GM21737 (cell line): ENCODE data around the gene ALG6.
"Not testable (repeated sequence)": the region's sequence is repeated elsewhere in the genome, so short reads cannot be mapped to it uniquely, and the experiment has no call there.

ENCODE experiments used
- ATAC-seq: cut with Tn5 transposase; IDR thresholded peaks from one replicate; pipeline ENCODE4 v1.9.1; 2021; ENCODE audit warnings: mild to moderate bottlenecking, moderate library complexity; ENCODE audit not compliant: unreplicated experiment

Gene ALG6

DNA sequence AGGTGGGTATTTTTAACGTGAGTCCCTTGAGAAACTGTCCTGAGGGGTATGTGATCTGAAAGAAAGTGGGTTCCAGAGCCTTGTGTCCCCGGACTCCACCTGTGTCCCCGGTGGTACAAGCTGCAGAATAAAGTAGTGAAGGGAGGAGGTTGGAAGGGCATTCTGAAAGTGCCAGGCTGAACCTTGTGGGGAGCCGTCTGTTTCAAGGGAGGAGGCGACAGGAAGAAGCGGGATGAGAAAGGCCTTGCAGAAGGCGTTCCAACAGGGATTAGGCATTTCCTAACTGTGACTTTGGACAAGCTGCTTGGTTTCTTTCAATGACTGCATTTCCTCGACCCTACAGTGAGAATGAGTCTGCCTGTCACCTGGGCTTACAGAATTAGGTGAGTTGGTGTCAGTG, 39.3 kb upstream of the ALG6 start:
- no peak for ATAC-seq

DNA sequence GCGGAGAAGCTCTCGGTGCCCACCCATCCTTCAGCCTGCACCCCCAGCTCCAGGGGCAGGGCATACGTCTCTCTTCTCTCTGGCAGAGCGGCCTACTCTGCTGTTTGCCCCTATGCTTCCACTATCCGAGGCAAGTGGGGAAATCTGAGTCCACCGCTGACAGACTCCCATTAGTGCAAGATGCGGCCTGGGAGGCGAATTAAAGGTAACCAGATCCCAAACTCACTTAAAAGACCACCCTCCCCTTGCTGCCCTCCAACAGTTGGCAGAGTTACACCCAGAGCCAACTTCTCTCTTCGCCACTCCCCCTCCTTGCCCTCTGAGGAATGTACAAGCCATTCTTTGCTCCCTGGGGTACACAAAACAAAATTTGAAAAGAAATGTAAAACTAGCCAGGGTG, 38.6 kb upstream of the ALG6 start:
- no peak for ATAC-seq

DNA sequence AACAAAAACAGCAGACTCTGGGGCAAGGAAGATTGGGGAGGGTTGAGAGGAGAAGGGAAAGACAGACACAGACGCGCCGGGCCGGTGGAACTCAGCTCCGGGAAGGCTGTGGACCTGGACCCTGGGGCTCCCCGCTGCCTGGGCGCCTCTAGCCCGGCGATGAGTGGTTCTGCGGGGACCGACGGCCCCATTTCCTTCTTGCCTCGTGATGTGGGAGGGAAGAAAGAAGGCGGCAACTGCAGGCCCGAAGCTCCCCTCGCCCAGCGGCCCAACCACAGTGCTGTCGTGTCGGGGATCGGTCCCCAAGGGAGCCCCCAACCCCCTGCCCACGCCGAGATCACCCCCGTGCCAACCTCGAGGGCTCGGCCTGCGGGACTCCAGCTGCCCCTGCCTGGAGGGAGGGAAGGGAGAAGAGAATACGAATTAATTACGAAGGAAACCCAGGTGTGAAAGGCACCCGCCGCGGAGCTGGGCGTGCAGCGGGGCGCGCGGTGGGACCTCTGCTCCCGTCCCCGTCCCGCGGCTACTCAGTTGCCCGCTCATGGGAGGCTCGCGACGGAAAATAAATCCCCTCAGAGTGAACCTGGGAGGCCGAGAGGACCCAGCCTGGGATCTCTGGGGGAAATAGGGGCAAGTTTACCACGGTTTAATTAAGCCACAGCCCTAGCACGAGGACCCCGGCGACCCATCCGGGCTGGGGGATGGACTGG, 37.7 kb upstream of the ALG6 start:
- ATAC-seq, result no peak

DNA sequence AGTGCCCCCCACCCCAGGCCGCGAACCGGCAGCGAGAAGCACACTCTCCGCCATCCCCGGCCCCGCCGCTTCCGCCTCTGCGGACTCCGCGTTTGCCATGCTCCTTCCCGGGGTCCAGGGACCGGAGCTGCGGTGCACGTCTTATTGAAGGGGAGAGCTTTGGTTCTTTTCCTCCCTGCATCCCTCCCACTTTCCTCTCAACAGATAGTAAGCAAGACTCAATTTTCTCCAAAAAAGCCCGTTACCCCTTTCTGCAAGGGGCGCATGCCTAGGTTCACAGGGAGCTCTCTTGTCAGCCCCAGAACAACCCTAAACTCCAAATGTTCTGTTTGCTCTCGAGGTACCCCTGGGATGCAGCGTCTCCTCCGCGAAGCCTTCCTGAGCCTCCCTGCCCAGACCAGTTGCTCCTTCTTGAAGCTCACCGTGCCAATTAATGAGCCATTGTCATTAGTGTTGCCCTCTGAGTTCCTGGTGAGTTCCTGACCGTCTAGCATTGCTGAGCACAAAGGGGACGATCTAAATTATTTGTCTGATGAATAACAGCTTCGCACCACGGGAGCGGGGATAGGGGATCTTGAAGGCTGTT, 37.0 kb upstream of the ALG6 start:
- no peak for ATAC-seq

DNA sequence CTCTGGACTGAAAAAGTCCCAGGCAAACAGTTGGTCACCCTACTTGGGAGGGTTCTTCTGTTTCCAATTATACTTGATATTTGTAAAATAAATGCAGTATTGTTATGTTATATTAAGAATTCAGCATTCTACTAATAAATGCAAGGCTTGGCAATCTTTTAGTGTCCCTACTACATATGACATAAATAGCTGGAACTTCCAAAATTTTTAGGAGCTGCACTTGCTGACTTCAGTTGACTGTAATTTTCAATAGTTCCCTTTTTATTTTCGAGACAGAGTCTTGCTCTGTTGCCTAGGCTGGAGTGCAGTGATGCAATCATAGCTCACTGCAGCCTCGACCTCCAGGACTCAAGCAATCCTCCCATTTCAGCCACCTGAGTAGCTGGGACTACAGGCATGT, 25.0 kb upstream of the ALG6 start:
- no peak for ATAC-seq

DNA sequence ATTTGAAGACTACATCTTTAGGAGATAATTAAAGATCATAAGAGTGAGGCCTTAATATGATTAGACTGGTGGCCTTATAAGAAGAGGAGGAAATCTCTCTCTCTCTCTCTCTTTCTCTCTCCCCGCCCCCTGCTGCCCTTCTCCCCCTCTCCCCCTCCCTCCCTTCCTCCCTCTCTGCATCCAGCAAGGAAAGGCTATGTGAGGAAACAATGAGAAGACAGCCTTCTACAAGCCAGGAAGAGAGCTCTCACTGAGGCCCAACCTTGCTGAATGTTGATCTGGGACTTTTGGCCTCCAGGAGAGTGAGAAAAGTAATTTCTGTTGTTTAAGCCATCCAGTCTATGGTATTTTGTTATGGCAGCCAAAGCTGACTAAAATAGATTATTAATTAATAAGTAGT, 23.5 kb upstream of the ALG6 start:
- ATAC-seq, result no peak

DNA sequence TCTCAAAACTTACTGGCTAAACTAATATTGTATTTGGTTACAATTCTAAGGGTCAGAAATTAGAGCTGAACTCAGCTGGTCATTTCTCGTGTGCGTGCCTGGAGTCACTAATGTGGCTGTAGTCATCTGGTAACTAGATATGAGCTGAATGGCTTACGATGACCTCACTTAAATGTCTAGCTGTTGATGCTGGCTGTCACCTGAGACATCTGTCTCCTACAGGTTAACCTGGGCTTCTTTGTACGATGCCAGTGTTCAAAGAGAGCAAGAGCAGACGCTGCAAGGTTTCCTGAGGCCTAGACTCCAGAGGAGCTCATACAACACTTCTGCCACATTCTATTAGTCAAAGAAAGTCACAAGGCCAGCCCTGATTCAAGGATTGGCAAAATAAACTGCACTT, 17.1 kb upstream of the ALG6 start:
- no peak for ATAC-seq

DNA sequence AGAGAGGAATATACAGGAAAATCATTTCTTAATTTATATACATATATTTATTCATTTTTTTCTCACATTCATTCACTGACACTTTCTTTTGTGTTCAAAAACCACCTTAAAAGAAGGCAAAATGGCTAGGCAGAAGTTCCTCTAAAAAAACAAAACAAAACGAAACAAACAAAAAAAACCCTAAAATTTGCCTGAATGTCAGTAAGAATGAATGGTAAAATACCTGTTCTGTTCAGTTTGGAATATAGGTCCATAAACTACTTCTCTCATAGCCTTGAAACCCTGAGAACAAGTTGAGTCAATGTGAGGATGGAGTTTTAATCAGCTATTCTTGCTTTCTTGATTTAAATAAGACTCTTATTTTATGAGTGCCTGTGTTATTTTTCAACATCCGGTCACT, 14.7 kb upstream of the ALG6 start:
- no peak for ATAC-seq

DNA sequence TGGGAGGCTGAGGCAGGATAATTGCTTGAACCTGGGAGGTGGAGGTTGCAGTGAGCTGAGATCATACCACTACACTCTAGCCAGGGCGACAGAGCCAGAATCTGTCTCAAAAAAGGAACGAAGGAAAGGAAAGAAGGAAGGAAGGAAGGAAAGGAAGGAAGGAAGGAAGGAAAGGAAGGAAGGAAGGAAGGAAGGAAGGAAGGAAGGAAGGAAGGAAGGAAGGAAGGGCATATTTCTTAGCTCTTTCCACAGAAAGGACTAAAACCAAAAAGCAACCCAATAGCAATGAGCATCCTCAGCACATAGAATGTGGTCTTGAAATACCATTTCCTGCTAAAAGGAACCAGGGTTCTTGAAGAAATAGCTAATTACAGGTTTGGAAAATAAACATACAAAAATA, 11.2 kb upstream of the ALG6 start:
- not testable (repeated sequence) for ATAC-seq

DNA sequence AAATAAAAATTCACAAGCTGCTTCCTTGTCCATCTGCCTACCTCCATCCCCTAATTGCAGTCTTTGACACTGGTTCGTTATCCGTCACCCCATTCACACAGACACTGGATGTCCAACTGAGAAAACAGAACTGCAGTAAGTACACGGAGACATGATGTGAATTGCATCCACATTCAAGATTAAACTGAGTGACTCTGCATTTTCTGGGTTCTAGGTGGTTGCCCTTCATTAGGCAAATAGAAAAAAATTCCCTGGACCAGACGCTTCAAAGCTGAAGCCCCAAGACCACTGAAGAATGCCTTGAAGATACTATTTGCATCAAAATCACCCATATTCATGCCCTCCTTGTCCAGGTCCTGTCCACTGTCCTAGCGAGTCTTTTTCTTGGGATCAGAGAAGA, 7.9 kb upstream of the ALG6 start:
- no peak for ATAC-seq

DNA sequence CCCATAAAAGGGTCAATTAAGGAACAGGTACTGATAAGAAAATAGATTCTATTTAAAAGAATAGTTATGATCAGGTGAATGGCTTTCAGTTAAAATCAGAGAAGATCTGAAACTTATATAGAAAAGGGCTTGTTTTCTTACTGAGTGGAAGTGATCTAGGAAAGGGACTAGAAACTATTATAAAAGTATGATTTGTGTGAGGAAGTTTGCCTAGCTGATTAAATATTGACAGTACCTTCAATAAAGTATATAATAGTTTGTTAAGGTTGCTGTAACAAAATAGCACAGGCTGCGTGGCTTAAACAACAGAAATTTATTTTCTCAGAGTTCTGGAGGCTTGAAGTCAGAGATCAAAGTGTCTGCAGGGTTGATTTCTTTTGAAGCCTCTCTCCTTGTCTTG, 5.4 kb upstream of the ALG6 start:
- ATAC-seq, result no peak

DNA sequence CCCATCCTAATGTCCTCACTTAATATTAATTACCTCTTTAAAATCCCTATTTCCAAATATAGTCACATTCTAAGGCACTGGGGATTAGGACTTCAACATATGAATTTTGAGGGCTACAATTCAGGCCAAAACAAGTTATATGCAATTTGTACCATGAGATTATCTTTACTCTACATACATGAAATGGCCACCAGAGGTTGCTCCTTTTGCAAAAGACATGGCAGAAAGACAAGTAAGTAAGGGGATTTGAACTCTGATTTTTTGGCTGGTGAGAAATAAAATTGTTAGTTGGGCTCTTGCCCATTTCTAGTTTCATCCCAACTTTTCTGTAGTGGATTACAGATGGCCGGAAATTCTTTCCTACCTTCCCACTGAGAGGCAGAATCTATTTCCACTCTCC, 4.8 kb upstream of the ALG6 start:
- no peak for ATAC-seq

DNA sequence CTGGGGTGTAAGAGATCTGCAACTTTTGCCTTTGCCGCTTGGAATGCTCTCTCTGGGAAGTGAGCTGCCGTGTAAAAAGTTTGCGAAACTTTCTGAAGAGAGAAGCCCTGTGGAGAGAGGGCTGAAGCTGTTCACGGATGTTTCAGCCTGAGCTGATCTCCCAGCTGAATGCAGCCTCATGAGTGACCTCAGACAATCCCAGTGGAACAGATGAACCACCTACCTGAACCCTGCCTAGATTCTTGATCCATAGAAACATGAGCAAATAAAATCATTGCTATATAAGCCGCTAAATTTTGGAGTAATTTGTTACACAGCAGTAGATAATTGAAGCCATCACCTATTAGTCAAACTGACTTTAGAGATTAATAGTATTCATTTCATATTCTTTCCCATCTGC, 4.4 kb upstream of the ALG6 start:
- no peak for ATAC-seq

DNA sequence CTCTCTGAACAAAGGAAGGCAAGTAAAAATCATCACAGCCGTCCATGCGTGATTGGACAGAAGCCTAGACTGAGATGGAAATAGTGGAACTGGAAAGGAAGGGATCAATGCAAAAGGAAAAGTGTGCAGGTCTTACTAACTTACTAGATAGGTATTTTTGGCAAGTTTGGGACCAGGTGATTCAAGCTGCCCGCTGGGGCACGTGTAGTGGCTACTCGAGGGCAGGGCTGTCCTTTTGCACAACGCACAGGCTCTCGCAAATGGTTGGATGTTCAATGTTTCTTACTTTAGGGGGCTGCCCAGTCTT, 566 bp upstream of the ALG6 start:
- ATAC-seq, result no peak

DNA sequence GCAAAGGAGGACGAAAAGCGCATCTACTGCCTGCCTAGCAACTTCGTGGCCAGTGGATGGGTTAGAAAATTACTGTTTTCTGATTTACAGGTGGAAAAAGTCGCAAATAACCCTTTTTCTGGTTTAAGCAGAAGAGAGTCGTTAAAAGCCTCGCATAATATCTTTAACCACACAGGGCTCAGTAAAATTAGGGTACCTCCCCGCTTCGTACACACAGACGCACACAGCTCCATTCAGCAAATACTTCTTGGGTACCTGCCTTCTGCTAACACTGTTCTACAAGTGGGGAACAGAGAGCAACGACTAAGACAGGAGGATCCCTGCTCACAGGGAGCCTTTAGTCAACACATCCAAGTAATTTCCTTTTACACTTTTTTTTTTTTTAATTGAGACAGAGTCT, 704 bp downstream of the ALG6 start:
- ATAC-seq, result no peak

DNA sequence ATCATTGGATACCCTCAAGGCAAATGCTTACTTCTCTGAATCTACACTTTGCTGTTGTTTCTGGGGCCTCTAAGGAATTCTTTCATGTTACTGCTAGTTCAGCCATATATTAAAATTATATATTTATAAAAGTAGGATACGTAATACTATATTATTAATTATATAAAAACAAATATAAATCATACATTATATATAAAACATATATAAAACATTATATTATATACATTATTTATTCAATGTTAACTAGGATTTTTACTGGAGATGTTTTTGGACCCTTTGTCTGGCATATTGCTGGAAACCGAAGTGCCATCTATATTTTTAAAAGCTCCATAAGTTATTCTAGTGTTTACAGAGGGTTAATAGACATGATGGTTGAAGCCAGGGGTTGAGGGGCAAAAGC, 12.2 kb downstream of the ALG6 start:
- ATAC-seq, result no peak

DNA sequence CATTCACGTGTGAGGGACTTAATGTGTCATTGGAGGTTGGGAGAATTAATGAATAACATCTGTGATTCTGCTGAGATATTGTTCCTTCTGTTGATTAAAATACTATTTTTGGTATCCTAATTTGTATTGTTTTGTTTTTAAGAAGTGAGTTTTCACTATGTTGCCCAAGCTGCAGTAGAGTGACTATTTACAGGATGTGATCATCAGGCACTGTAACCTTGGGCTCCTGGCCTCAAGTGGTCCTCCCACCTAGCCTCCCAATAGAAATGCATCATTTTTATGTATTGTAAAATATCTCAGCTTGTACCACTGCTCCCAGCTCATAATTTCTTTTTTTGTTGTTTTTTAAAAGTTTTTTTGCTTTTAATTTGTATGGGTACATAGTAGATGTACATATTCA, 14.3 kb downstream of the ALG6 start:
- no peak for ATAC-seq

DNA sequence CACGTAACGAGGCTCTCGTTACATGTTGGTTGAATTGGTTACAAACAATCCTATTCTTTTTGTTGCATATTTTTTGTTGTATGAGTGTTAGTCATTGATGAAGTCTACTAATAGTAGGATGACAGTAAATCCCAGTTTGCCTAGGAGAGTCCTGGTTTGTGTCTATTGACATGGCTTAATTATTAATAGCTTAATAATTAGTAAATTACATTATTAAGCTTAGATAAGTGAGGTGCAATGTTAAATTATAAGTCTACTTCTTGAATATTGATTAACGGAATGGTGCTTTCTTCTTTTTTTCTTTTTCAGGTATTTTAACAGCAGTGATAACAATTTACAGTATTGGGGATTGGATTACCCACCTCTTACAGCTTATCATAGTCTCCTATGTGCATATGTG, 34.5 kb downstream of the ALG6 start:
- ATAC-seq, result no peak

DNA sequence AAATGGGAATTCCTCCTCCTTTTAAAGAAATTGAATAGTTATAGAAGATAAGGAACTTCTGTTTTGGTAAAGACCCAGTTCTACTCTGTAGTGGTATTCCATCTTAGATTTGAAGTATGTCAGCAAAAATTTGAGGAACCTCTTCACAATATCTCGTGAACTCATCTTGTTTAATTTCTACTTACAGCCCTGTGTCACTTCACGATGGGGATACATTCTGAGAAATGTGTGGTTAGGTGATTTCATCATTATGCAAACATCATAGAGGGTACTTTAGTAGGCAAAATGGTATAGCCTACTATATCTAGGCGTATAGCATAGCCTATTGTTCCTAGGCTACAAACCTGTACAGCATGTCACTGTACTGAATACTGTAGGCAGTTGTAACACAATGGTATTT, 36.0 kb downstream of the ALG6 start:
- no peak for ATAC-seq

DNA sequence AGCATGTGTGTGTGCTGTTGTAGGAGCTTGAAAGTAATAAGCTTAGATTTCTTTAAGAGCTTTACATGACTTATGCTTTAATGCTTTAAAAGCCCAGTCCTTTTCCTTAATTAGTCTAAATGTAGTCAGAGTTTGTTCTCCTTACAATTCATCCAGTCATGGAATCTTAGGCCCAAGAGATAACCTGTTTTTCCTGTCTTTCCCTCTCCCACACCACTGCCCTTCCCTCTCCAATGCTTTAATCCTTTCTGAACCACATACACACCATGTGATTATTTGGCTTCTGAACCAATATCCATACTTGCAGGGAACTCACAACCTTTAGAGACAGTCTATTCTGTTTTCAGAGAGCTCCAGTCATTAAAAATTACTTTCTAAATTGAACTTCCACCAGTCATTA, 37.6 kb downstream of the ALG6 start:
- ATAC-seq, result no peak

DNA sequence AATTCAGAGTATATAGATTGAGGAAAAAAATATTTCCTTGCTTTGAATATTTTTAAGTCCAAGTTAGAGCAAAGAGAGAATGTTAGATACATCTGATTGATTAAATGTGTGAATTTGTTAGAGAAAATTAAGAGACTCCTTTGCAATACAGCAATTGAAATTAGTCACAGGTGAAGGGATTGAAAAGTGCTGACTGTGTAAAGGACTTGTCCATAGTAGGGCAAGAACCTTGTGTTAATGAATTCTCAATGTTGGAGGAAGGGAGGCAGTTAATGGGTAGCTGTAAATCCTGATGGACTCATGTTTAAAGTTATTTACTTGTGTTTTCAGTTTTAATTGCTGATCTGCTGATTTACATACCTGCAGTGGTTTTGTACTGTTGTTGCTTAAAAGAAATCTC, 38.6 kb downstream of the ALG6 start:
- ATAC-seq, result no peak

DNA sequence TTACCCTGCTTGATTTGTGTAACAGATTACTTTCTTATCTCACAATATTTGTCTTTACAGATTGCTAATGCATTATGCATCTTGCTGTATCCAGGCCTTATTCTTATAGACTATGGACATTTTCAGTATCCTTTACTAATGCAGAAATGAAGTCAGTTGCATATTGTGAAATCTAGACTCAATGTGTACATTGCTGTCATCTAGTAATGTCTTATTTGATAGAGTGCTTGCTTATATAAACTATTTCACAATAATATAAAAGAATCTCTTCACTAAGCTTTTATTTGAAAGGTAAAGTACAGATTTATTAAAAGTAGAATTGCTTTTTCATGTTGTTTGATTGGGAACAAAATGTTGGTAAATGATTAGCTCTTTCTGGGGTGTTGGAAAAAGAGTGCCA, 39.6 kb downstream of the ALG6 start:
- ATAC-seq, result no peak

DNA sequence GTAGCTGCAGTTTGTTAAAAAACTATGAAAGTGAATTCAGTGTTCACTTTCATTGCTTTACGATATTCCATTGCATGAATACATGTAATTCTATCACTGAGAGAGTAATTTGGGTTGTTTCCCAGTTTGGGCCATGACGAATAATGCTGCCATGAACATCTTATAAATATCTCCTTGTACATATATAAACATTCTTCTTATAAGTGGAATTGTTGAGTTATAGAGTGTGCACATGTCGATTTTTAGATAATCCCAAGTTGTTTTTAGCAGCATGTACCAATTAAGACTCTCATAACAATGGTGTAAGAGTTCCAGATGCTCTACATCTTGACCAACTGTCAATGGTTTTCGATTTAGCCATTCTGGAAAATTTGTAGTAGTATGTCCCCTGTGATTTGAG, 40.9 kb downstream of the ALG6 start:
- ATAC-seq, result no peak
